HepG2 (cell line): ENCODE measurements around the gene NOTCH4. TPM values are rescaled to one million over a fixed set of nuclear protein-coding genes. Genes with fewer than 3 reads are reported as not detected.

Experiments
- CEBPZ ChIP-seq: IDR thresholded peaks from 2 replicates; pipeline ENCODE4 v1.6.1; 2012; ENCODE audit warnings: low read length, improper control_type of control experiment
- DNMT3B ChIP-seq: conservative IDR thresholded peaks from 2 replicates; pipeline ENCODE4 v1.6.1; 2016; ENCODE audit warnings: missing biosample characterization, control low read depth
- ERF ChIP-seq: IDR thresholded peaks from 2 replicates; pipeline ENCODE4 v1.6.1; 2018; ENCODE audit warnings: missing biosample characterization, missing genetic modification reagents
- GABPA ChIP-seq, 2 experiments: IDR thresholded peaks; 2 replicates each; pipeline ENCODE4 v1.6.1; 2011 to 2016; ENCODE audit warnings: low read depth in 2 of 2, low read length in 1 of 2, missing biosample characterization in 1 of 2, missing genetic modification characterization in 1 of 2
- GTF2F1 ChIP-seq: fragments of 150-350 bp; IDR thresholded peaks from 2 replicates; pipeline ENCODE4 v1.6.1; 2014; ENCODE audit warnings: low read length
- HNF4G ChIP-seq, 2 experiments: sonication (generic) in 1 of 2; formaldehyde crosslinking in 1 of 2; IDR thresholded peaks; 2 replicates each; pipeline versions ENCODE4 v1.4.0 to v1.6.1; 2011 to 2020; ENCODE audit warnings: borderline replicate concordance in 2 of 2, low read depth in 2 of 2, mild to moderate bottlenecking in 2 of 2, low read length in 1 of 2, missing genetic modification reagents in 1 of 2, moderate library complexity in 1 of 2
- HNRNPLL ChIP-seq: fragments of 200-400 bp; formaldehyde crosslinking; IDR thresholded peaks from 2 replicates; pipeline ENCODE4 v1.6.1; 2017; ENCODE audit warnings: mild to moderate bottlenecking, low read depth, low read length; ENCODE audit not compliant: poor library complexity, severe bottlenecking
- KAT8 ChIP-seq: IDR thresholded peaks from 2 replicates; pipeline ENCODE4 v1.6.1; 2016; ENCODE audit warnings: missing genetic modification reagents, missing compliant biosample characterization
- KMT2B ChIP-seq: IDR thresholded peaks from 2 replicates; pipeline ENCODE4 v1.6.1; 2016; ENCODE audit warnings: missing genetic modification reagents, missing compliant biosample characterization
- MAZ ChIP-seq, 2 experiments: sonication (generic) in 1 of 2; formaldehyde crosslinking in 1 of 2; IDR thresholded peaks; 2 replicates each; pipeline versions ENCODE4 v1.5.0 to v1.6.1; 2012 to 2020; ENCODE audit warnings: low read depth in 2 of 2, mild to moderate bottlenecking in 2 of 2, borderline replicate concordance in 1 of 2, improper control_type of control experiment in 1 of 2, low read length in 1 of 2, missing genetic modification reagents in 1 of 2, moderate library complexity in 1 of 2
- MXI1 ChIP-seq: IDR thresholded peaks from 3 replicates; pipeline ENCODE4 v1.6.1; 2012; ENCODE audit warnings: low read depth, low read length, inconsistent platforms, borderline replicate concordance
- RARG ChIP-seq: sonication (generic); formaldehyde crosslinking; IDR thresholded peaks from 2 replicates; pipeline ENCODE4 v1.4.0; 2020; ENCODE audit warnings: low read depth, mild to moderate bottlenecking, missing genetic modification reagents
- SAFB2 ChIP-seq: sonication (generic); formaldehyde crosslinking; IDR thresholded peaks from 2 replicates; pipeline ENCODE4 v1.5.1; 2020; ENCODE audit warnings: missing genetic modification reagents, low read depth, mild to moderate bottlenecking, borderline replicate concordance
- SCMH1 ChIP-seq: sonication (generic); formaldehyde crosslinking; IDR thresholded peaks from 2 replicates; pipeline ENCODE4 v1.9.0; 2021; ENCODE audit warnings: missing genetic modification reagents, mild to moderate bottlenecking, borderline replicate concordance
- SETDB1 ChIP-seq: sonication (generic); formaldehyde crosslinking; IDR thresholded peaks from 2 replicates; pipeline ENCODE4 v1.5.1; 2020; ENCODE audit warnings: missing genetic modification reagents, mild to moderate bottlenecking, borderline replicate concordance
- SOX6 ChIP-seq, 2 experiments: fragments of 450-650 bp in 1 of 2; sonication (generic) in 1 of 2; formaldehyde crosslinking in 1 of 2; IDR thresholded peaks; 2 replicates each; pipeline versions ENCODE4 v1.4.0 to v1.6.1; 2017 to 2020; ENCODE audit warnings: antibody characterized with exemption in 1 of 2, mild to moderate bottlenecking in 1 of 2, missing genetic modification reagents in 1 of 2
- SP4 ChIP-seq: sonication (generic); formaldehyde crosslinking; IDR thresholded peaks from 2 replicates; pipeline ENCODE4 v1.8.1; 2023; ENCODE audit warnings: mild to moderate bottlenecking, missing genetic modification reagents
- TFE3 ChIP-seq: IDR thresholded peaks from 2 replicates; pipeline ENCODE4 v1.6.1; 2016
- TGIF2 ChIP-seq: IDR thresholded peaks from 2 replicates; pipeline ENCODE4 v1.6.1; 2016; ENCODE audit warnings: control low read depth, missing compliant biosample characterization
- TRIM24 ChIP-seq: sonication (generic); formaldehyde crosslinking; IDR thresholded peaks from 2 replicates; pipeline ENCODE4 v1.8.0; 2022; ENCODE audit warnings: mild to moderate bottlenecking, missing genetic modification reagents
- ZBTB42 ChIP-seq: sonication (generic); formaldehyde crosslinking; IDR thresholded peaks from 2 replicates; pipeline ENCODE4 v1.5.0; 2020; ENCODE audit warnings: mild to moderate bottlenecking, missing genetic modification reagents
- ZBTB7A ChIP-seq: sonication (generic); formaldehyde crosslinking; IDR thresholded peaks from 2 replicates; pipeline ENCODE4 v1.8.0; 2022; ENCODE audit warnings: mild to moderate bottlenecking, missing genetic modification reagents
- ZNF615 ChIP-seq: sonication (generic); formaldehyde crosslinking; IDR thresholded peaks from 2 replicates; pipeline ENCODE4 v1.5.0; 2020; ENCODE audit warnings: mild to moderate bottlenecking, missing genetic modification reagents, borderline replicate concordance
- ZSCAN31 ChIP-seq: sonication (generic); formaldehyde crosslinking; IDR thresholded peaks from 2 replicates; pipeline ENCODE4 v1.5.0; 2020; ENCODE audit warnings: low read depth, mild to moderate bottlenecking, missing genetic modification reagents
- polyA plus RNA-seq, 8 experiments: library from polyadenylated mRNA; depleted of rRNA in 3 of 8; stranded (reverse) in 7 of 8; unstranded in 1 of 8; fragments of >200 nt; fragmentation: Illumina TruSeq in 4 of 8; extraction: Trizol in 4 of 8; gene quantifications; 2 replicates each; pipeline versions ENCODE4 v1.2.1 to v1.2.3, GENCODE V29; 2011 to 2016; ENCODE audit warnings: low read depth in 4 of 8, missing spikeins in 1 of 8, mixed read lengths in 1 of 8; ENCODE audit not compliant: insufficient read depth in 1 of 8
- total RNA-seq, 5 experiments: library from RNA; depleted of rRNA; stranded (reverse); fragments of >200 nt; fragmentation: Illumina TruSeq; extraction: Trizol; gene quantifications; 2 replicates each; pipeline ENCODE4 v1.2.3, GENCODE V29; 2016; ENCODE audit warnings: low read depth in 1 of 5

Gene NOTCH4
- total and polyA plus RNA-seq, 2 of the 13 experiments (the other 11 are each of a cell fraction or from before 2014, with no cell fraction given): 0.51 to 0.83 TPM

- peak; percentile 98 for TF ChIP-seq CEBPZ
- no peak for TF ChIP-seq SETDB1 (CRISPR knock-in tag)
- peak; percentile 93 for TF ChIP-seq ZSCAN31 (CRISPR knock-in tag)
- TF ChIP-seq MAZ (IDR thresholded peaks at IDR 0.05; ENCODE audit: borderline replicate concordance, low read depth, low read length): no peak
- TF ChIP-seq MAZ (CRISPR knock-in tag; IDR thresholded peaks at IDR 0.05; ENCODE audit: low read depth): peak; percentile 81
- peak; percentile 86 for TF ChIP-seq HNF4G (IDR thresholded peaks at IDR 0.05; ENCODE audit: borderline replicate concordance, low read depth, low read length)
- peak; percentile 63; the same call in 1 of the 2 replicates for TF ChIP-seq HNF4G (CRISPR knock-in tag; IDR thresholded peaks at IDR 0.05; ENCODE audit: borderline replicate concordance, low read depth)
- TF ChIP-seq HNRNPLL: peak; percentile 71
- TF ChIP-seq SP4 (CRISPR knock-in tag): peak; percentile 91
- TF ChIP-seq SAFB2 (CRISPR knock-in tag): 0 out of 2 replicates have a peak, but pooled peaks have one; percentile 36
- no peak for TF ChIP-seq ZNF615 (CRISPR knock-in tag)
- TF ChIP-seq GTF2F1: 0 out of 2 replicates have a peak, but pooled peaks have one; percentile 5
- peak; percentile 84 for TF ChIP-seq ERF
- TF ChIP-seq DNMT3B (CRISPR knock-in tag): peak; percentile 57; the same call in 1 of the 2 replicates
- TF ChIP-seq ZBTB7A (CRISPR knock-in tag): no peak
- peak; percentile 38 for TF ChIP-seq GABPA (IDR thresholded peaks at IDR 0.05; ENCODE audit: low read depth, low read length)
- peak; percentile 70 for TF ChIP-seq GABPA (CRISPR knock-in tag; IDR thresholded peaks at IDR 0.05; ENCODE audit: low read depth)
- TF ChIP-seq TFE3: no peak
- peak; percentile 90; the same call in 2 of the 3 replicates for TF ChIP-seq MXI1
- TF ChIP-seq KAT8 (CRISPR knock-in tag): peak; percentile 9; the same call in 1 of the 2 replicates
- 0 out of 2 replicates have a peak, but pooled peaks have one; percentile 17 for TF ChIP-seq KMT2B (CRISPR knock-in tag)
- no peak for TF ChIP-seq ZBTB42 (CRISPR knock-in tag)
- no peak for TF ChIP-seq RARG
- TF ChIP-seq SOX6 (IDR thresholded peaks at IDR 0.05): no peak
- TF ChIP-seq SOX6 (CRISPR knock-in tag; IDR thresholded peaks at IDR 0.05): no peak; the same call in 1 of the 2 replicates
- TF ChIP-seq TRIM24 (CRISPR knock-in tag): no peak
- no peak for TF ChIP-seq SCMH1 (CRISPR knock-in tag)
- peak; percentile 32; the same call in 1 of the 2 replicates for TF ChIP-seq TGIF2 (CRISPR knock-in tag)
Measured at GRCh38 chr6:32177788-32178546, 45.9 kb downstream of the NOTCH4 start, which contains the start of gene RNF5 (continued).
